HepG2 (cell line): Measurements from ENCODE around the gene MLXIPL. TPM values are rescaled to one million over a fixed set of nuclear protein-coding genes. Genes with fewer than 3 reads are reported as not detected.

Experiments
- GFI1 ChIP-seq: sonication (generic); formaldehyde crosslinking; IDR thresholded peaks from 2 replicates; pipeline ENCODE4 v1.5.0; 2020; ENCODE audit warnings: missing genetic modification reagents, mild to moderate bottlenecking, borderline replicate concordance
- HMGXB3 ChIP-seq: sonication (generic); formaldehyde crosslinking; IDR thresholded peaks from 2 replicates; pipeline ENCODE4 v1.4.0; 2020; ENCODE audit warnings: missing genetic modification reagents, borderline replicate concordance
- HMGXB4 ChIP-seq, 2 experiments: sonication (generic) in 1 of 2; formaldehyde crosslinking in 1 of 2; IDR thresholded peaks; 2 replicates each; pipeline versions ENCODE4 v1.4.0 to v1.6.1; 2018 to 2020; ENCODE audit warnings: missing genetic modification reagents in 2 of 2, borderline replicate concordance in 1 of 2, low read depth in 1 of 2, mild to moderate bottlenecking in 1 of 2, missing biosample characterization in 1 of 2
- KMT2B ChIP-seq: IDR thresholded peaks from 2 replicates; pipeline ENCODE4 v1.6.1; 2016; ENCODE audit warnings: missing genetic modification reagents, missing compliant biosample characterization
- NAIF1 ChIP-seq: sonication (generic); formaldehyde crosslinking; IDR thresholded peaks from 2 replicates; pipeline ENCODE4 v1.5.0; 2020; ENCODE audit warnings: mild to moderate bottlenecking, missing genetic modification reagents, borderline replicate concordance
- NR3C1 ChIP-seq: sonication (generic); formaldehyde crosslinking; IDR thresholded peaks from 2 replicates; pipeline ENCODE4 v1.4.0; 2020; ENCODE audit warnings: missing genetic modification reagents
- POLR2AphosphoS5 ChIP-seq: IDR thresholded peaks from 2 replicates; pipeline ENCODE4 v1.6.1; 2012; ENCODE audit warnings: low read depth, low read length
- ZBTB37 ChIP-seq: sonication (generic); formaldehyde crosslinking; IDR thresholded peaks from 2 replicates; pipeline ENCODE4 v1.4.0; 2020; ENCODE audit warnings: mild to moderate bottlenecking, missing genetic modification reagents
- ZNF407 ChIP-seq: sonication (generic); formaldehyde crosslinking; IDR thresholded peaks from one replicate; pipeline ENCODE4 v1.5.1; 2020; ENCODE audit warnings: mild to moderate bottlenecking, missing genetic modification reagents; ENCODE audit errors: not compliant biosample characterization
- polyA plus RNA-seq, 8 experiments: library from polyadenylated mRNA; depleted of rRNA in 3 of 8; stranded (reverse) in 7 of 8; unstranded in 1 of 8; fragments of >200 nt; fragmentation: Illumina TruSeq in 4 of 8; extraction: Trizol in 4 of 8; gene quantifications; 2 replicates each; pipeline versions ENCODE4 v1.2.1 to v1.2.3, GENCODE V29; 2011 to 2016; ENCODE audit warnings: low read depth in 4 of 8, missing spikeins in 1 of 8, mixed read lengths in 1 of 8; ENCODE audit not compliant: insufficient read depth in 1 of 8
- total RNA-seq, 5 experiments: library from RNA; depleted of rRNA; stranded (reverse); fragments of >200 nt; fragmentation: Illumina TruSeq; extraction: Trizol; gene quantifications; 2 replicates each; pipeline ENCODE4 v1.2.3, GENCODE V29; 2016; ENCODE audit warnings: low read depth in 1 of 5

MLXIPL gene
- total and polyA plus RNA-seq, 2 of the 13 experiments (the other 11 are each of a cell fraction or from before 2014, with no cell fraction given): 51.6 to 60.1 TPM

GRCh38 chr7:73577627-73578341 is 46.5 kb downstream of the MLXIPL start (continued):
- TF ChIP-seq ZNF407 (CRISPR knock-in tag) (peak; percentile 22), KMT2B (CRISPR knock-in tag) (no peak), POLR2AphosphoS5 (no peak), HMGXB4 (CRISPR knock-in tag; IDR thresholded peaks at IDR 0.05; ENCODE audit: borderline replicate concordance in 1 of 2, low read depth in 1 of 2) (no peak), NR3C1 (no peak), NAIF1 (CRISPR knock-in tag) (peak; percentile 30; the same call in 1 of the 2 replicates), GFI1 (CRISPR knock-in tag) (no peak; the same call in 1 of the 2 replicates), HMGXB3 (CRISPR knock-in tag) (no peak), ZBTB37 (no peak)
